Measurements from ENCODE around the gene C3AR1. TPM values are rescaled to one million over a fixed set of nuclear protein-coding genes. Genes with fewer than 3 reads are reported as not detected.
A peak's percentile ranks its signal among the peaks of the same experiment; 100 is the strongest.

The C3AR1 gene
- total and polyA plus RNA-seq, 2 of the 13 experiments (the other 11 are each of a cell fraction or from before 2014, with no cell fraction given) = not detected

- TF ChIP-seq ZNF407 (CRISPR knock-in tag; IDR thresholded peaks at IDR 0.05; ENCODE audit: not compliant biosample characterization) = no peak
- TF ChIP-seq TGIF2 (CRISPR knock-in tag; IDR thresholded peaks at IDR 0.05) = 0 out of 2 replicates have a peak, but pooled peaks have one; percentile 19
- TF ChIP-seq HES4 (CRISPR knock-in tag; IDR thresholded peaks at IDR 0.05; ENCODE audit: borderline replicate concordance) = no peak
- TF ChIP-seq ZNF839 (CRISPR knock-in tag; IDR thresholded peaks at IDR 0.05; ENCODE audit: borderline replicate concordance) = no peak
- no peak for TF ChIP-seq ZNF432 (CRISPR knock-in tag; IDR thresholded peaks at IDR 0.05; ENCODE audit: borderline replicate concordance)
- no peak; the same call in 1 of the 2 replicates for TF ChIP-seq EHMT2 (IDR thresholded peaks at IDR 0.05; ENCODE audit: borderline replicate concordance, low read depth, low read length)
- TF ChIP-seq KIAA2018 (CRISPR knock-in tag; IDR thresholded peaks at IDR 0.05; ENCODE audit: borderline replicate concordance) = no peak
- TF ChIP-seq LRRFIP1 (CRISPR knock-in tag; conservative IDR thresholded peaks at IDR 0.05) = no peak
- no peak for TF ChIP-seq ZBTB1 (CRISPR knock-in tag; IDR thresholded peaks at IDR 0.05; ENCODE audit: borderline replicate concordance)
Observed at GRCh38 chr12:8026291-8026900, 39.8 kb downstream of the C3AR1 start (continued).

Data from HepG2 (cell line).